HepG2 (cell line): ENCODE results near the gene GBP6. TPM values are rescaled to one million over a fixed set of nuclear protein-coding genes. Genes with fewer than 3 reads are reported as not detected.

Source experiments
- ATAC-seq: fragments of 200-7000 bp; cut with Tn5 transposase; 3 replicates; pipeline ENCODE4 v1.9.1; 2020; ENCODE audit warnings: mild to moderate bottlenecking, moderate library complexity
- BruUV-seq: library from RNA; stranded (reverse); fragments of 400-500 nt; replicated peaks from 2 replicates; lab custom pipeline; 2021; lab: Mats Ljungman, UMichigan
- CTCF ChIA-PET: fragments of 300-600 bp; formaldehyde crosslinking; extraction: SDS; loops from one replicate; lab custom pipeline; 2021; ENCODE audit warnings: low total read pairs, inconsistent platforms, low intra/inter-chr PET ratio; lab: Yijun Ruan, JAX
- POLR2A ChIA-PET: fragments of 350-600 bp; sonication (Branson Sonifier 250); formaldehyde crosslinking; loops from one replicate; lab custom pipeline; 2020; ENCODE audit warnings: antibody characterized with exemption, inconsistent platforms; lab: Yijun Ruan, JAX
- DNase-seq: peaks from one replicate; pipeline ENCODE4 v3.0.0-alpha.2; 2015; ENCODE audit warnings: low spot score
- FAIRE-seq: peaks from 3 replicates; lab custom pipeline; 2011; peaks lifted over from hg19 to GRCh38; lab: Jason Lieb, UNC
- H2AFZ ChIP-seq: one replicate; pipeline ENCODE4 v1.6.1; 2011; ENCODE audit warnings: low read length, inconsistent platforms
- H3K27ac ChIP-seq: fragments of 300-600 bp; 3 replicates; pipeline ENCODE4 v1.8.0; 2011; ENCODE audit warnings: mixed run types, mild to moderate bottlenecking, mixed read lengths, low read length, inconsistent platforms; ENCODE audit not compliant: insufficient read depth; ENCODE audit errors: extremely low read length
- H3K27me3 ChIP-seq, 2 experiments: fragments of 200-600 bp in 1 of 2; 2 replicates in 1 of 2; 3 replicates in 1 of 2; pipeline versions ENCODE4 v1.6.0 to v1.8.0; 2011; ENCODE audit warnings: low read length in 2 of 2, mild to moderate bottlenecking in 2 of 2, moderate library complexity in 2 of 2, inconsistent platforms in 1 of 2; ENCODE audit not compliant: insufficient read depth in 2 of 2, control insufficient read depth in 1 of 2
- H3K36me3 ChIP-seq, 2 experiments: fragments of 200-600 bp in 1 of 2; replicated peaks in 1 of 2; 2 replicates in 1 of 2; 3 replicates in 1 of 2; pipeline versions ENCODE4 v1.5.1 to v1.8.0; 2011; ENCODE audit warnings: low read length in 2 of 2, inconsistent platforms in 1 of 2; ENCODE audit not compliant: insufficient read depth in 2 of 2, control insufficient read depth in 1 of 2
- H3K4me1 ChIP-seq: 2 replicates; pipeline ENCODE4 v1.5.1; 2012; ENCODE audit warnings: low read length, inconsistent platforms; ENCODE audit not compliant: insufficient read depth
- H3K4me2 ChIP-seq: 2 replicates; pipeline ENCODE4 v1.6.0; 2011; ENCODE audit warnings: low read depth, low read length, inconsistent platforms
- H3K4me3 ChIP-seq, 3 experiments: fragments of 200-600 bp in 1 of 3; sonication (generic), shearing (Covaris generic) in 1 of 3; replicated peaks in 1 of 3; 2 replicates each; pipeline ENCODE4 v1.5.1; 2011 to 2016; ENCODE audit warnings: low read length in 3 of 3, inconsistent platforms in 2 of 3, low read depth in 2 of 3, mild to moderate bottlenecking in 2 of 3, control low read depth in 1 of 3, mixed read lengths in 1 of 3; ENCODE audit not compliant: insufficient read depth in 1 of 3
- H3K79me2 ChIP-seq: one replicate; pipeline ENCODE4 v1.6.1; 2011; ENCODE audit warnings: low read length, inconsistent platforms; ENCODE audit not compliant: insufficient read depth
- H3K9ac ChIP-seq: 2 replicates; pipeline ENCODE4 v1.6.0; 2011; ENCODE audit warnings: mild to moderate bottlenecking, low read depth, low read length, inconsistent platforms; ENCODE audit not compliant: insufficient read depth
- H3K9me3 ChIP-seq: 2 replicates; pipeline ENCODE4 v1.5.1; 2012; ENCODE audit warnings: mild to moderate bottlenecking, low read length
- H4K20me1 ChIP-seq: 2 replicates; pipeline ENCODE4 v1.6.0; 2011; ENCODE audit warnings: inconsistent platforms, mild to moderate bottlenecking, low read length, moderate library complexity; ENCODE audit not compliant: insufficient read depth
- CBX2 ChIP-seq, 2 experiments: fragments of 200-600 bp in 1 of 2; sonication (generic); formaldehyde crosslinking in 1 of 2; IDR thresholded peaks; 2 replicates each; pipeline versions ENCODE4 v1.7.0 to v1.8.1; 2018 to 2022; ENCODE audit warnings: low read depth in 2 of 2, low read length in 1 of 2, mild to moderate bottlenecking in 1 of 2, missing genetic modification reagents in 1 of 2
- HDAC2 ChIP-seq: sonication (generic); formaldehyde crosslinking; IDR thresholded peaks from 2 replicates; pipeline ENCODE4 v1.4.0; 2020; ENCODE audit warnings: missing genetic modification reagents
- HOXA7 ChIP-seq: sonication (generic); formaldehyde crosslinking; IDR thresholded peaks from 2 replicates; pipeline ENCODE4 v1.8.1; 2022; ENCODE audit warnings: mild to moderate bottlenecking, missing genetic modification reagents, moderate library complexity
- MZF1 ChIP-seq: sonication (generic); formaldehyde crosslinking; IDR thresholded peaks from 2 replicates; pipeline ENCODE4 v1.8.1; 2023; ENCODE audit warnings: mild to moderate bottlenecking, missing genetic modification reagents, borderline replicate concordance
- SALL2 ChIP-seq: sonication (generic); formaldehyde crosslinking; IDR thresholded peaks from 2 replicates; pipeline ENCODE4 v1.8.1; 2023; ENCODE audit warnings: mild to moderate bottlenecking, missing genetic modification reagents, inconsistent platforms
- THRA ChIP-seq: sonication (generic); formaldehyde crosslinking; IDR thresholded peaks from 2 replicates; pipeline ENCODE4 v1.4.0; 2020; ENCODE audit warnings: missing genetic modification reagents, borderline replicate concordance
- ZNF430 ChIP-seq: sonication (generic); formaldehyde crosslinking; IDR thresholded peaks from 2 replicates; pipeline ENCODE4 v1.9.0; 2021; ENCODE audit warnings: mild to moderate bottlenecking, missing genetic modification reagents
- ZNF460 ChIP-seq: sonication (generic); formaldehyde crosslinking; IDR thresholded peaks from 2 replicates; pipeline ENCODE4 v1.5.1; 2020; ENCODE audit warnings: missing genetic modification reagents, mild to moderate bottlenecking, borderline replicate concordance
- ZNF598 ChIP-seq: sonication (generic); formaldehyde crosslinking; IDR thresholded peaks from 2 replicates; pipeline ENCODE4 v1.5.1; 2020; ENCODE audit warnings: mild to moderate bottlenecking, missing genetic modification reagents, borderline replicate concordance
- WGBS: methylation state at CpG from one replicate; pipeline ENCODE4 v1.1.6; 2017; ENCODE audit warnings: low lambda C conversion rate; 5-methylcytosine and 5-hydroxymethylcytosine counted together
- in situ Hi-C: cut with HindIII; loops from 2 replicates; pipeline ENCODE4 v1.10.0; 2017; ENCODE audit warnings: low pct_unique_long_range_greater_than_20kb; ENCODE audit not compliant: extremely low pct_ligation_motif_present
- intact Hi-C: fragments of 100-400 bp; cut with micrococcal nuclease; formaldehyde crosslinking; loops from one replicate; pipeline ENCODE4 v1.10.0; 2022; ENCODE audit not compliant: unreplicated experiment
- polyA plus RNA-seq, 8 experiments: library from polyadenylated mRNA; depleted of rRNA in 3 of 8; stranded (reverse) in 7 of 8; unstranded in 1 of 8; fragments of >200 nt; fragmentation: Illumina TruSeq in 4 of 8; extraction: Trizol in 4 of 8; gene quantifications; 2 replicates each; pipeline versions ENCODE4 v1.2.1 to v1.2.3, GENCODE V29; 2011 to 2016; ENCODE audit warnings: low read depth in 4 of 8, missing spikeins in 1 of 8, mixed read lengths in 1 of 8; ENCODE audit not compliant: insufficient read depth in 1 of 8
- total RNA-seq, 5 experiments: library from RNA; depleted of rRNA; stranded (reverse); fragments of >200 nt; fragmentation: Illumina TruSeq; extraction: Trizol; gene quantifications; 2 replicates each; pipeline ENCODE4 v1.2.3, GENCODE V29; 2016; ENCODE audit warnings: low read depth in 1 of 5
- TF ChIP-seq, protein P1 (sequence below): sonication (generic); formaldehyde crosslinking; IDR thresholded peaks from 2 replicates; pipeline ENCODE4 v1.4.0; 2020; ENCODE audit warnings: low read depth, missing genetic modification reagents
- TF ChIP-seq, protein P2 (sequence below): sonication (generic); formaldehyde crosslinking; IDR thresholded peaks from 2 replicates; pipeline ENCODE4 v1.5.0; 2020; ENCODE audit warnings: mild to moderate bottlenecking, missing genetic modification reagents

GBP6 gene
- total and polyA plus RNA-seq, 2 of the 13 experiments (the other 11 are each of a cell fraction or from before 2014, with no cell fraction given) = not detected

- H3K4me3 ChIP-seq = no peak overlapping the region
- peaks cover 0 to 27% of the 10 kb centered on the region in 2 experiments; a peak in 3 of 5 replicates for H3K27me3 ChIP-seq
- intact Hi-C loops = no loop called here
- in situ Hi-C loops = no loop called here
- H3K27ac ChIP-seq = no peak overlapping the region
- no peak for DNase-seq
- no peaks in the 10 kb centered on the region for H3K9me3 ChIP-seq
- ChIA-PET POLR2A (no interaction called here), CTCF (no interaction called here)
- FAIRE-seq = no peak
- H3K4me1 ChIP-seq = no peaks in the 10 kb centered on the region
- no peaks in the 10 kb centered on the region for H3K36me3 ChIP-seq
- no peak overlapping the region for H3K4me2 ChIP-seq
- no peaks in the 10 kb centered on the region for H4K20me1 ChIP-seq
- H3K9ac ChIP-seq = no peak overlapping the region
- BruUV-seq = no TSS peak
- 0% methylated on average over 4 of the region's 4 CpGs for WGBS
- H3K79me2 ChIP-seq = no peaks in the 10 kb centered on the region
- H2AFZ ChIP-seq = no peak overlapping the region
- no peak for ATAC-seq
- TF ChIP-seq ZNF430 (CRISPR knock-in tag) (no peak), CBX2 (IDR thresholded peaks at IDR 0.05; ENCODE audit: low read depth, low read length) (no peak), CBX2 (CRISPR knock-in tag; IDR thresholded peaks at IDR 0.05; ENCODE audit: low read depth) (no peak), MZF1 (CRISPR knock-in tag) (no peak), HDAC2 (CRISPR knock-in tag) (no peak), ZNF598 (no peak), ZNF460 (CRISPR knock-in tag) (no peak), THRA (CRISPR knock-in tag) (no peak), SALL2 (no peak), HOXA7 (CRISPR knock-in tag) (no peak)
- TF ChIP-seq, protein P1, sequence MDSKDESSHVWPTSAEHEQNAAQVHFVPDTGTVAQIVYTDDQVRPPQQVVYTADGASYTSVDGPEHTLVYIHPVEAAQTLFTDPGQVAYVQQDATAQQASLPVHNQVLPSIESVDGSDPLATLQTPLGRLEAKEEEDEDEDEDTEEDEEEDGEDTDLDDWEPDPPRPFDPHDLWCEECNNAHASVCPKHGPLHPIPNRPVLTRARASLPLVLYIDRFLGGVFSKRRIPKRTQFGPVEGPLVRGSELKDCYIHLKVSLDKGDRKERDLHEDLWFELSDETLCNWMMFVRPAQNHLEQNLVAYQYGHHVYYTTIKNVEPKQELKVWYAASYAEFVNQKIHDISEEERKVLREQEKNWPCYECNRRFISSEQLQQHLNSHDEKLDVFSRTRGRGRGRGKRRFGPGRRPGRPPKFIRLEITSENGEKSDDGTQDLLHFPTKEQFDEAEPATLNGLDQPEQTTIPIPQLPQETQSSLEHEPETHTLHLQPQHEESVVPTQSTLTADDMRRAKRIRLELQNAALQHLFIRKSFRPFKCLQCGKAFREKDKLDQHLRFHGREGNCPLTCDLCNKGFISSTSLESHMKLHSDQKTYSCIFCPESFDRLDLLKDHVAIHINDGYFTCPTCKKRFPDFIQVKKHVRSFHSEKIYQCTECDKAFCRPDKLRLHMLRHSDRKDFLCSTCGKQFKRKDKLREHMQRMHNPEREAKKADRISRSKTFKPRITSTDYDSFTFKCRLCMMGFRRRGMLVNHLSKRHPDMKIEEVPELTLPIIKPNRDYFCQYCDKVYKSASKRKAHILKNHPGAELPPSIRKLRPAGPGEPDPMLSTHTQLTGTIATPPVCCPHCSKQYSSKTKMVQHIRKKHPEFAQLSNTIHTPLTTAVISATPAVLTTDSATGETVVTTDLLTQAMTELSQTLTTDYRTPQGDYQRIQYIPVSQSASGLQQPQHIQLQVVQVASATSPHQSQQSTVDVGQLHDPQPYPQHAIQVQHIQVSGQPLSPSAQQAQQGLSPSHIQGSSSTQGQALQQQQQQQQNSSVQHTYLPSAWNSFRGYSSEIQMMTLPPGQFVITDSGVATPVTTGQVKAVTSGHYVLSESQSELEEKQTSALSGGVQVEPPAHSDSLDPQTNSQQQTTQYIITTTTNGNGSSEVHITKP = no peak
- TF ChIP-seq, protein P2, sequence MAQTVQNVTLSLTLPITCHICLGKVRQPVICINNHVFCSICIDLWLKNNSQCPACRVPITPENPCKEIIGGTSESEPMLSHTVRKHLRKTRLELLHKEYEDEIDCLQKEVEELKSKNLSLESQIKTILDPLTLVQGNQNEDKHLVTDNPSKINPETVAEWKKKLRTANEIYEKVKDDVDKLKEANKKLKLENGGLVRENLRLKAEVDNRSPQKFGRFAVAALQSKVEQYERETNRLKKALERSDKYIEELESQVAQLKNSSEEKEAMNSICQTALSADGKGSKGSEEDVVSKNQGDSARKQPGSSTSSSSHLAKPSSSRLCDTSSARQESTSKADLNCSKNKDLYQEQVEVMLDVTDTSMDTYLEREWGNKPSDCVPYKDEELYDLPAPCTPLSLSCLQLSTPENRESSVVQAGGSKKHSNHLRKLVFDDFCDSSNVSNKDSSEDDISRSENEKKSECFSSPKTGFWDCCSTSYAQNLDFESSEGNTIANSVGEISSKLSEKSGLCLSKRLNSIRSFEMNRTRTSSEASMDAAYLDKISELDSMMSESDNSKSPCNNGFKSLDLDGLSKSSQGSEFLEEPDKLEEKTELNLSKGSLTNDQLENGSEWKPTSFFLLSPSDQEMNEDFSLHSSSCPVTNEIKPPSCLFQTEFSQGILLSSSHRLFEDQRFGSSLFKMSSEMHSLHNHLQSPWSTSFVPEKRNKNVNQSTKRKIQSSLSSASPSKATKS (CRISPR knock-in tag) = no peak
These were observed 24.8 kb upstream of the GBP6 start for GRCh38 chr1:89339039-89339438.
